Fibroblast of mammary gland (primary cell): ENCODE data around the gene PSD4.

Experiments
- DNase-seq: peaks from one replicate; pipeline ENCODE4 v3.0.0-alpha.2; 2010; ENCODE audit warnings: low read depth
- H3K4me3 ChIP-seq: 2 replicates; pipeline ENCODE4 v1.5.1; 2011; ENCODE audit warnings: low read depth, mild to moderate bottlenecking, low read length, moderate library complexity; ENCODE audit not compliant: control insufficient read depth
- TF ChIP-seq, protein P1 (sequence below): conservative IDR thresholded peaks from 2 replicates; pipeline ENCODE4 v1.5.1; 2011; ENCODE audit warnings: low read depth, low read length, inconsistent platforms; ENCODE audit not compliant: control insufficient read depth, insufficient read depth

Gene PSD4

GRCh38 chr2:113136828-113137775, 36.7 kb upstream of the PSD4 start:
- TF ChIP-seq, protein P1, sequence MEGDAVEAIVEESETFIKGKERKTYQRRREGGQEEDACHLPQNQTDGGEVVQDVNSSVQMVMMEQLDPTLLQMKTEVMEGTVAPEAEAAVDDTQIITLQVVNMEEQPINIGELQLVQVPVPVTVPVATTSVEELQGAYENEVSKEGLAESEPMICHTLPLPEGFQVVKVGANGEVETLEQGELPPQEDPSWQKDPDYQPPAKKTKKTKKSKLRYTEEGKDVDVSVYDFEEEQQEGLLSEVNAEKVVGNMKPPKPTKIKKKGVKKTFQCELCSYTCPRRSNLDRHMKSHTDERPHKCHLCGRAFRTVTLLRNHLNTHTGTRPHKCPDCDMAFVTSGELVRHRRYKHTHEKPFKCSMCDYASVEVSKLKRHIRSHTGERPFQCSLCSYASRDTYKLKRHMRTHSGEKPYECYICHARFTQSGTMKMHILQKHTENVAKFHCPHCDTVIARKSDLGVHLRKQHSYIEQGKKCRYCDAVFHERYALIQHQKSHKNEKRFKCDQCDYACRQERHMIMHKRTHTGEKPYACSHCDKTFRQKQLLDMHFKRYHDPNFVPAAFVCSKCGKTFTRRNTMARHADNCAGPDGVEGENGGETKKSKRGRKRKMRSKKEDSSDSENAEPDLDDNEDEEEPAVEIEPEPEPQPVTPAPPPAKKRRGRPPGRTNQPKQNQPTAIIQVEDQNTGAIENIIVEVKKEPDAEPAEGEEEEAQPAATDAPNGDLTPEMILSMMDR: peak; percentile 67
- peak; percentile 50 for DNase-seq
- no peak overlapping the region for H3K4me3 ChIP-seq

DNA sequence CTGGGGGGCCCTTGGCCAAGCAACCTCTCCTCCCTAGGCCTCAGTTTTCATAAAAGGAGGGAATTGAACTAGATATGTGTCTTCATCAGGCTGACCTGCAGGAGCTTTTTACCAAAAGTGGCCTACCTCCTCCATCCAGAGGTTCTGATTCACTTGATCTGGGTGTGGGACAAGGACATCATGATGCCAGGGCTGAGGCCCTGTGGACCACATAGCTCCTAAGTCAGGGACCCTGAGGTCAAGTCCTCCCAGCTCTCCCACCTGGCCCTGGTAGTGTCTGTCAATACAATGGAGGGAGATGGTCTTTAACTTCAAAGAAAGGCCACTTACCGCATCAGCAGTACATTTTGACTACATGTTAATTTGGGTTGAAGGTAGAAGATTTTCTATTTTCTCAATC, 35.9 kb upstream of the PSD4 start:
- TF ChIP-seq, protein P1: no peak
- H3K4me3 ChIP-seq: no peak overlapping the region
- DNase-seq: no peak

DNA sequence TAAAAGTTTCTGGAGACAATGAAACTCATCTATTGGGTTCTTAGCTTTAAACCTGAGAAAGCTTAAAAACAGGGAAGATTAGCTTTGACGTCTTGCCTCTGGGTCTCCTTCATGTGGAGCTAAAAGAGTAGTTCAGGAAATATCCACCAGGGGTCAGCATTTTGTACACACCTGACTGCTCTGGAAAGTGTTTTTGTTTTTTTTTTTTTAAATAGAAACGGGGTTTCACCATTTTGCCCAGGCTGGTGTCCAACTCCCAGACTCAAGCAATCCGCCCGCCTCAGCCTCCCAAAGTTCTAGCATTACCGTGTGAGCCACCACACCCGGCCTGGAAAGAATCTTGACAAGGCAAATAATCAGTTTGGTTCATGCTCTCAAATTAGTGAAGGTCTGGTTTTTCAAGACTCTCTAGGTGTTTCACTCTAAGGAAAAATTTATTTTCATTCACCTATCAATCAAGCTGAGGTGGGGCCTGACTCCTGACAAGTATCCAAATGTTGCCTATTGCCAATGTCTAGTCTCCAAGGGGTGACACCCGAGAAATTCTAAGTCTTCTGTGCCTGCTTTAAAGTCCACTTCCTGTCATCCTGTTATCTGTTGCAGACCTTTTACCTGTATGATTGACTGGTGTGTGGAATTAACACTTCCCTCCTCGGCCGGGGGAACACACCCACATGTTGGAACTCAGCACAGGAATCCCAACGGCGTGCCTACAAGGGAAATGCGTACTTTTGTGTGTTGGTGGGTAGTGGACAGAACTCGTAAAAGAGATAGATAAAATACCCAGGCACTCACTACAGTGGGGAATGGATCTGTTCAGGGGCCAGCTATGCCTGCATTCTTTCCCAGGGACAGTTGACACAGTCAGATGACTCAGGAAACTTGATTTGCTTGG, 35.1 kb upstream of the PSD4 start:
- peak; percentile 71 for DNase-seq
- TF ChIP-seq, protein P1: peak; percentile 77
- H3K4me3 ChIP-seq: no peak overlapping the region

- TF ChIP-seq, protein P1: no peak
- DNase-seq: no peak
- no peak overlapping the region for H3K4me3 ChIP-seq
These were observed 32.3 kb upstream of the PSD4 start for GRCh38 chr2:113141451-113141850.

DNA sequence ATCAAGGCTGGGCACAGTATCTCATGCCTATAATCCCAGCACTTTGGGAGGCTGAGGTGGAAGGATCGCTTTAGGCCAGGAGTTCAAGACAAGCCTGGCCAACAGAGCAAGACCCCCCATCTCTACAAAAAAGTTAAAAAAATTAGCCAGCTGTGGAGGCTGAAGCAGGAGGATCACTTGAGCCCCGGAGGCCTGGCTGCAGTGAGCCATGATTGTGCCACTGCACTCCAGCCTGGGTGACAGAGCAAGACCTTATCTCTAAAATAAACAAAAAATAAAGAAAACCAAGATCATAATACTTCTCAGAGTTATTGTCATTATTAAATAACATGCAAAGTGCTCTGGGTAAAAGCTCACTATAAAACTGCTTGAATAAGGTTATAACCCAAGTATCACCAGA, 31.5 kb upstream of the PSD4 start:
- H3K4me3 ChIP-seq: no peak overlapping the region
- TF ChIP-seq, protein P1: no peak
- DNase-seq: no peak

- no peak for DNase-seq
- TF ChIP-seq, protein P1: no peak
- no peak overlapping the region for H3K4me3 ChIP-seq
These were observed 29.5 kb upstream of the PSD4 start for GRCh38 chr2:113144259-113144658.
